Stimulated activated CD8-positive, alpha-beta memory T cell treated with anti-CD3 and anti-CD28 coated beads, Interleukin-15, amount 100 ng/mL, for 1 hour (primary cell): Measurements from ENCODE around the gene SMURF1.

Source experiments
- DNase-seq: peaks from one replicate; pipeline ENCODE4 v3.0.0-alpha.2; 2020; ENCODE audit warnings: low read depth

The SMURF1 gene

GRCh38 chr7:99029466-99030435 lies 114.2 kb downstream of the SMURF1 start:
- DNase-seq, result no peak

- no peak for DNase-seq
These were observed 115.5 kb downstream of the SMURF1 start for GRCh38 chr7:99028261-99028973.

DNA sequence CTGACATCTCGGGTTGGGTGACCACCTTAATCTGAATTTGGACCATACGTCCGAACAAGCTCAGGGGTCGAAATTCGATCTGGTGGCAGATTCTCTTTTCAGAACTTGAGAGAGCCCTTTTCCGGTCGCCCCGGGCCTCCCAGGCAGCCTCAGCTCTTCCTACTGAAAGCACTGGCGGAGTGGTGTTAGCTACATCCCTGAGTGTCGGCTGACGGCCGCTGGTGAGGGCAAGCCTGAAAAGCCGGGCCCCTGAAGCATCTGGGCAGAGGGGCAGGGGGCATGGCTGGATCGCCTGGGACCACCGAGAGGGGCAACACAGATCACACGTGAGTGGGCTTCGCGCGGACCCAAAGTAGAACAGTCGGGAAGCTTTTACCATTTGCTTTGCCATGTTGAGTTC lies 116.1 kb downstream of the SMURF1 start:
- DNase-seq, result no peak

DNA sequence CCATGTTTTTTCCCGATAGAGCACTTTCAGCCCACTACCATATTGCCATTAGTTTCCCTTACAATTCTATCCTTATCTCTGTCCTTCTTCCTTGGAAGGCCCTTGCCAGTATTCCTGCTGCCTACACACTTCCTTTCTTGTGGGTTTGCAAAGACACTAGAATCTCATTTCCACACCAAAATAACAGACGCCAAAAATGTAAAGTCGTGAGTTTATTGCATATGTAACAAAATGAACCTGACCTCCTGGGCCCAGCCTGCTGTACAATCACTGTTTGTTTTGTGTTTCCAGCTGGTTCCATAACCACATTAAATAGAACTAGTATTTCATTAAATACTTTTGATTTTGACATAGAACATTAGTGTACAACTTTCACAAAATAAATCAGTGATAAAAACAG lies 116.7 kb downstream of the SMURF1 start:
- no peak for DNase-seq

GRCh38 chr7:99024066-99024465 lies 119.8 kb downstream of the SMURF1 start:
- no peak for DNase-seq

GRCh38 chr7:99021941-99022560 lies 121.9 kb downstream of the SMURF1 start:
- DNase-seq, result no peak

DNA sequence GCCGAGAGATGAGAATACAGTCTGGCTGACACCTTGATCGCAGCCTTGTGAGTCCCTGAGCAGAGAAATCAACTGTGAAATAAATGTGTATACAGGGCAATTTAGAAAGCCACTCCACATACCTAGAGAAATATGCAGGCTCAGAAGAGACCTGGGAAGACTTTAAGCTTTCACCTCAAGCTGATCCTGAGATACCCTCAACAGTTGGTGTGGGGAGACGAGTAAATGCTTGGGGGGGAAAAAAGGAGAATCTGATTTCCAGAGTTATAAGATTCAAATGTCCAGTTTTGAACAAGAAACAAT lies 123.5 kb downstream of the SMURF1 start:
- DNase-seq, result no peak

DNA sequence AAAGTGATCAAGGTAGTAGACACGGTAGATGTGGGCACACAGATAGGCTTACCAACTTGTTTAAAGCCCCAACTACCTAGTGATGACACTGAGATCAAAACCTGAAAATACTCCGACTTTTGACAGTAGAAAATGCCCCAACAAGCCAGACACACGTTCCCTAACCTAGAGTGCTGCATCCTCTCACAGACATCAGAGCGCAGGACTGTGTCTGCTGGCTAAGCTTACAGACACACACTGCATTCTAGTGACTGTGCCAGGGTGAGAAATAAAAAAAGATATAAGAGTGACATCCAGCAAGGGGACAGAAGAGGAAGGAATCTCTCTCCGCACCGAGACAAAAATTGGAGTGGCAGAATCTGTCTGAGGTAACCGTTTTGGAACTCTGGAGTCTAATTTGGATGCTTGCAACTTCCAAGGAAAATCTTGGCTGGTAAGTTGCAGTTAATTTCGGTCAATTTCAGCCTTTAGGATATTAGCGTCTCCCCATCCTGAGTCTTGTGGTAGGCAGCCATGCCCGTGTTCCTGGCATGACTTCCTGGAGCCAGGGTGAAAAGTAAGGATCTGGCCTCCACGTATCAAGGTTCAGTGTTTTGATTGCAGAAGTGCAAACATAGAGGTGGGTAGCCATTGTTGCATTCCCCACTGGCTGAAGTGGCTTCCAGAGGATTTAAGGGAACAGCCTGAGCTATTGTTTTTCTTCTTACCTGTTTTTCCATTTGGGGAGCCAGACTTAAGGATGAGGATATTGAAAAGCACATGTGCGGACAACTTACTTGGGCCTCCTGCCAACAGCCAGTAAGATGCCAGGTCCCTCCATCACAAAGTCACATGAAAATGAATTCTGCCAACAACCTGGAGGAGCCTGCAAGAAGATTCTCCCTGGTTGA lies 124.1 kb downstream of the SMURF1 start:
- DNase-seq, result no peak

DNA sequence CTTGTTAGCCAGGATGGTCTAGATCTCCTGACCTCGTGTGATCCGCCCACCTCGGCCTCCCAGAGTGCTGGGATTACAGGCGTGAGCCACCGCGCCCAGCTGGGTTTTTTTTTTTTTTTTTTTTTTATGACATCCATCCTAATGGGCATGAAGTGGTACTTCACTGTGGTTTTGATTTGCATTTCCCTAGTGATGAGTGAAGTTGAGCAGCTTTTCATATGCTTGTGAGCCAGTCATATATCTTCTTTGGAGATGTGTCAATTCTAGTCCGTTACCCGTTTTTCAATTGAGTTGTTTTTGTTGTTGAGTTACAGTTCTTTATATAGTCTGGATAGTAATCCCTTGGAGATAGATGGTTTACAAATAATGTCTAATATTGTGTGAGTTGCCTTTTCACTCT lies 127.7 kb downstream of the SMURF1 start:
- DNase-seq, result no peak

DNA sequence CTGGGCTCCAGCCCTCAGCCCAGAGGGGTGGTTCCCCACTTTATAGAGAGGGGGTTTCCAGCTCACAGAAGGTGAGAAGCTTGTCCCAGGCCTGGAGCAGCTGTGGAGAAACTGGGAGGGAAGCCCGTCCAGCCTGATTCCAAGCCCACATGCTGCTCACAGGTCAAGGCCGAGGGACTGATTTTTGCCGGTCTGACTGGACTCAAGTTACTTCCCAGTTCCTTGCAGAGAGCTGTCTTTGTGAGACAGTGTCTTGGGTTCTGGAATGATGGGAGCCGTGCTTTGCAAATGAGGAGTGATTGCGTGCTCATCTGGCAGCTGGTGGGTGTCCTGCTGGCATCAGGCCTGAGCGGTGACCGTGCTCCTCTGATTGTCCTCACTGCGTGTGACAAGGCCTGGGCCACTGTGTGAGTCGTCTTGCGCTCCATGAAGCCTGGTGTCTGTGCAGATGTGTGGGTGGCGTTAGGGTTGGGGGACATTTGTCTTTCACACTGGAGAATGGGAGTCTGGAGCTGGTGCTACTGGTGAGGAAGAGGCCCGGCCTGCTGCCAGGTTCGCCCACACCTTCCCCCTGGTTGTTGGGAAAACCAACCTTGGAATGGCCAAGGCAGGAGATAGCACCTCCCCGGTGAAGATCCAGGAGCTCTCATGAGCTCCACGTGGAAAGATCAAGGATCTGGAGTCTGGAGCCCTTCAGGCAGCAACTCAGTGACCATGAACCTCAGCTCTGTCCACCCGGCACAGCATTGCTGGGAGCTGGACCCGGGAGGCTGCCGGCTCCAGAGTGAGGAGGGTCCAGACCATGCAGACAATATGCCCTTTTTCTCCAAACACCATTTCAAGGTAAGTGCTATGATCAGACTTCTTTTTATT lies 129.6 kb downstream of the SMURF1 start:
- DNase-seq, result no peak

DNA sequence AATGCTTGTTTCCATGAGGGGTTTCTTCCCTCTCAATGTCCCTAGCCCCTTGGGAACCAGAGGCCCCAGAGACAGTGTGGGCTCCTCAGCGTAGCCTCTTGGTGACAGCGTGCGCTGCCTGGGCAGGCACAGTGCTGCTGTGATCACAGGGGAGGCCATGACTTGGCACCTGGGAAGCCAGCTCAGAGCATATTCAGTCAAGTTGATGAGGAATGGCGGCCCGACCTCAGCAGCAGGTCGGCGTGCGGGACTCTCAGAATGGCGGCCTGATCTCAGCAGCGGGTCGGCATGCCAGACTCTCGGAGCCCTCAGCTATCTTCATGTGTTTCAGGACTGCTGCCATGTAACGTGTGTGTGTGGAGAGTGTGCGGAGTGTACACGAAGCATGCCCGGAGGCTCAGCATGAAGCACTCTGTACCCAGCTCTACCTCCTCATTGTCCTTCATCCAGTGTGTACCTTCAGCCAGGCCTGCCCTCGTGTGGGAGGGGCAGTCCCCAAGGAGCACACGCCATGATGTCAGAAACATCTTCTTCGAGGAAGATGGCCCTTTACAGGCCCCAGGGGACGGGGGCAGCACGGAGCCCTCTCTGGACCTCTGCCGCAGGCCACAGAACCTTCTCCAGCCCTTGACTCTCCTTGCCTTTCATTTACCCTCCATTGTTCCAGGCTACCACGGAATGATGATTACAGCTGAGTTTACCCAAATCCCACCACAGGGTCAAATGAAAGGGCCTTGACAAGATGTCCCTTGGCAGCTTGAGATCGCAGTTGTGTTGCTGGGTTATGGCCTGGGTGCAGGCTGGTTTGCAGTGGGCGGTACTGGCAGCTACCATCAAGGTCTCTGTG lies 130.4 kb downstream of the SMURF1 start:
- DNase-seq, result no peak

- no peak for DNase-seq
These were observed 131.2 kb downstream of the SMURF1 start for GRCh38 chr7:99012722-99013121.

GRCh38 chr7:99011706-99012404 lies 132.1 kb downstream of the SMURF1 start:
- DNase-seq, result no peak

DNA sequence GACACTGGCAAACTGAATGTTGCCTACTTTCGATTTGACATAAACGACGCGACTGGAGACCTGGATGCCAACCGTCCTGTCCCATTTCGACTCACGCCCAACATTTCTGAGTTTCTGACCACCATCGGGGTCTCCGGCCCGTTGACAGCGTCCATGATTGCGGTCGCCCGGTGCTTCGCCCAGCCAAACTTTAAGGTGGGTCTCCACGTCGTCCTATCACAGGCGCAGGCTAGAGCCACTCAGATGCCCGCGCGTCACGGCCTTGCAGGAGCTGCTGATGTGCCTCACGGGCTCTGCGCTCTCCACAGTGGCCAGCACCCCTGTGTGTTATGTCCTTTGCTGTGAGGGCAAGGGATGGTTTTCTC lies 132.6 kb downstream of the SMURF1 start:
- DNase-seq, result no peak

DNA sequence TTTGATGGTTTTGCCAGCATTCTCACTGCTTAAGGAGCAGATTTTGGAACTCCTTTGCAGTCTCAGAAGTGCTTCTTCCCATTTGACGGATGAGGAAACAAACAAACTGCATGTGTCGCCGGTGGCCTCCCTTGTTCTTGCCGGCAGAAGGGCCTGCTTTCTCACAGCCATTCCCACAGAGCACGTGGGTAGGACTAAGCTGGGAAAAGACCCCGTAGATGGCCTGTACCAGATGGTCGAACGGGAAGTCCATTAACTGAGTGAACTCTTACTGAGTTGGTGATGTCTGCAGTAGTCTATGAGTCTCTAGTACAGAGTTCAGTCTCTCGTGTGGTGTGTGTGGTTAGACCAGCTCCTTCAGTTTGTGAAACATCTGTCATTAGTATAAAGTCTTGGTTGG lies 133.6 kb downstream of the SMURF1 start:
- DNase-seq, result no peak

- DNase-seq, result no peak
These were observed 134.9 kb downstream of the SMURF1 start for GRCh38 chr7:99008921-99009530.

- no peak for DNase-seq
These were observed 135.7 kb downstream of the SMURF1 start for GRCh38 chr7:99008181-99008631.

- DNase-seq, result no peak
These were observed 137.0 kb downstream of the SMURF1 start for GRCh38 chr7:99006739-99007424.
